GM19397 (cell line): Measurements from ENCODE around the gene OR51B2.
A peak's percentile ranks its signal among the peaks of the same experiment; 100 is the strongest.
"Not testable (repeated sequence)": the region's sequence is repeated elsewhere in the genome, so short reads cannot be mapped to it uniquely, and the experiment has no call there.

ENCODE experiments used
- ATAC-seq: cut with Tn5 transposase; IDR thresholded peaks from one replicate; pipeline ENCODE4 v1.9.1; 2021; ENCODE audit warnings: mild to moderate bottlenecking, moderate library complexity; ENCODE audit not compliant: unreplicated experiment

The OR51B2 gene

GRCh38 chr11:5313326-5314023 lies 10.6 kb downstream of the OR51B2 start:
- not testable (repeated sequence) for ATAC-seq

GRCh38 chr11:5310423-5310822 lies 13.7 kb downstream of the OR51B2 start:
- no peak for ATAC-seq

GRCh38 chr11:5307256-5308019 lies 16.7 kb downstream of the OR51B2 start:
- no peak for ATAC-seq

GRCh38 chr11:5304046-5304445 lies 20.1 kb downstream of the OR51B2 start:
- ATAC-seq = no peak

- no peak for ATAC-seq
Observed at GRCh38 chr11:5303626-5304025, 20.5 kb downstream of the OR51B2 start.

- no peak for ATAC-seq
Observed at GRCh38 chr11:5301846-5302245, 22.3 kb downstream of the OR51B2 start, which contains the start of gene OR51B4. Gene OR51B4 (minus strand): TSS chr11:5301946. CDS start chr11:5301946, 0 bp downstream.

GRCh38 chr11:5300251-5300650 lies 23.8 kb downstream of the OR51B2 start:
- no peak for ATAC-seq

- no peak for ATAC-seq
Observed at GRCh38 chr11:5298451-5298850, 25.6 kb downstream of the OR51B2 start.

- no peak for ATAC-seq
Observed at GRCh38 chr11:5297721-5298323, 26.3 kb downstream of the OR51B2 start.

- not testable (repeated sequence) for ATAC-seq
Observed at GRCh38 chr11:5294342-5294995, 29.6 kb downstream of the OR51B2 start.

- ATAC-seq = no peak
Observed at GRCh38 chr11:5293028-5293427, 31.1 kb downstream of the OR51B2 start.

- peak; percentile 90 for ATAC-seq
Observed at GRCh38 chr11:5291207-5291838, 32.8 kb downstream of the OR51B2 start.

GRCh38 chr11:5290106-5290505 lies 34.0 kb downstream of the OR51B2 start:
- ATAC-seq = no peak

GRCh38 chr11:5289696-5290095 lies 34.4 kb downstream of the OR51B2 start:
- ATAC-seq = no peak

- ATAC-seq = no peak
Observed at GRCh38 chr11:5288906-5289550, 35.1 kb downstream of the OR51B2 start.

- ATAC-seq = no peak
Observed at GRCh38 chr11:5288108-5288905, 35.8 kb downstream of the OR51B2 start.

GRCh38 chr11:5286901-5287300 lies 37.2 kb downstream of the OR51B2 start:
- ATAC-seq = no peak

GRCh38 chr11:5286351-5286750 lies 37.7 kb downstream of the OR51B2 start:
- ATAC-seq = no peak

- no peak for ATAC-seq
Observed at GRCh38 chr11:5285703-5286340, 38.3 kb downstream of the OR51B2 start.
